ENCODE measurements around the gene ZNF543. TPM values are rescaled to one million over a fixed set of nuclear protein-coding genes. Genes with fewer than 3 reads are reported as not detected.

Gene ZNF543
- total RNA-seq, 1 donor from 2014 or later: 34.2 TPM

DNA sequence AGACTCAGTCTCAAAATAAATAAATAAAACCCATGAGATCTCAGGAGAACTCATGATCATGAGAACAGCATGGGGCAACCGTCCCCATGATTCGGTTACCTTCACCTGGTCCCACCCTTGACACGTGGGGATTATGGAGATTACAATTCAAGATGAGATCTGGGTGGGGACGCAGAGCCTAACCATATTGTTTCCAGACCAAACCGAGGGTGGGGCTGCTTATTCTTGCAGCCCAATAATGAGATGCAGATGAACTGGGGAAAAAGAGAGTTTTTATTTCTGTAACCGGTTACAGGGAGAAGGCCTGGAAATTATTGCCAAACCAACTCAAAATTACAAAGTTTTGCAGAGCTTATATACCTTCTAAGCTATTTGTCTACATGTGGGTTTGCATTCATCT, 55.9 kb downstream of the ZNF543 start:
- FAIRE-seq: no peak
- DNase-seq (ENCODE audit: low spot score in 2 of 2): no peak

DNA sequence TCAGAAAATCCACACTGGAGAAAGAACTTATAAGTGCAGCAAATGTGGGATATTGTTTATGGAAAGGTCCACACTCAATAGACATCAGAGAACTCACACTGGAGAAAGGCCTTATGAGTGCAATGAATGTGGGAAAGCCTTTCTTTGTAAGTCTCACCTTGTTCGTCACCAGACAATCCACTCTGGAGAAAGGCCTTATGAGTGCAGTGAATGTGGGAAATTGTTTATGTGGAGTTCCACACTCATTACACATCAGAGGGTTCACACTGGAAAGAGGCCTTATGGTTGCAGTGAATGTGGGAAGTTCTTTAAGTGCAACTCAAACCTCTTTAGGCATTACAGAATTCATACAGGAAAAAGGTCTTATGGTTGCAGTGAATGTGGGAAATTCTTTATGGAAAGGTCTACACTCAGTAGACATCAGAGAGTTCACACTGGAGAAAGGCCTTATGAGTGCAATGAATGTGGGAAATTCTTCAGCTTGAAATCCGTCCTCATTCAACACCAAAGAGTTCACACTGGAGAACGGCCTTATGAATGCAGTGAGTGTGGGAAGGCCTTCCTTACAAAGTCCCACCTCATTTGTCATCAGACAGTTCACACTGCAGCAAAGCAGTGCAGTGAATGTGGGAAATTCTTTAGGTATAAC, 57.4 kb downstream of the ZNF543 start:
- no peak for DNase-seq (ENCODE audit: low spot score in 2 of 2)
- no peak for FAIRE-seq

Other genes starting within 250 kb of the ZNF543 start
- not detected for gene USP29, start 200.5 kb upstream of the ZNF543 start, total RNA-seq
- gene ZIM3, start 175.3 kb upstream of the ZNF543 start, total RNA-seq: not detected
- gene DUXA, start 153.0 kb upstream of the ZNF543 start, total RNA-seq: not detected
- gene ZNF264, start 129.0 kb upstream of the ZNF543 start, total RNA-seq: 23.6 TPM
- 1.2 TPM for gene AURKC, start 89.4 kb upstream of the ZNF543 start, total RNA-seq
- gene ZNF805, start 79.8 kb upstream of the ZNF543 start, total RNA-seq: 28.9 TPM
- 126 TPM for gene ZNF460, start 40.0 kb upstream of the ZNF543 start, total RNA-seq
- 26.5 TPM for gene ZNF304, start 30.8 kb downstream of the ZNF543 start, total RNA-seq
- 36.7 TPM for gene TRAPPC2B, start 43.1 kb downstream of the ZNF543 start, total RNA-seq
- gene ZNF547, start 43.1 kb downstream of the ZNF543 start, total RNA-seq: 13.5 TPM
- 45.7 TPM for gene ZNF548, start 69.4 kb downstream of the ZNF543 start, total RNA-seq
- gene ZNF17, start 90.7 kb downstream of the ZNF543 start, total RNA-seq: 27.7 TPM
- 37.9 TPM for gene ZNF749, start 114.9 kb downstream of the ZNF543 start, total RNA-seq
- 4.9 TPM for gene VN1R1, start 136.7 kb downstream of the ZNF543 start, total RNA-seq
- gene ZNF772, start 157.1 kb downstream of the ZNF543 start, total RNA-seq: 66.0 TPM
- gene ZNF419, start 167.3 kb downstream of the ZNF543 start, total RNA-seq: 31.0 TPM
- gene ZNF773, start 179.5 kb downstream of the ZNF543 start, total RNA-seq: 16.7 TPM
- 20.0 TPM for gene ZNF549, start 206.9 kb downstream of the ZNF543 start, total RNA-seq
- 11.4 TPM for gene ZNF550, start 239.4 kb downstream of the ZNF543 start, total RNA-seq